ENCODE measurements around the gene SLC6A6. TPM values are rescaled to one million over a fixed set of nuclear protein-coding genes. Genes with fewer than 3 reads are reported as not detected.

SLC6A6 gene
- total and polyA plus RNA-seq, 8 donors = 2.1 to 11.6 (median 3.4) TPM

DNA sequence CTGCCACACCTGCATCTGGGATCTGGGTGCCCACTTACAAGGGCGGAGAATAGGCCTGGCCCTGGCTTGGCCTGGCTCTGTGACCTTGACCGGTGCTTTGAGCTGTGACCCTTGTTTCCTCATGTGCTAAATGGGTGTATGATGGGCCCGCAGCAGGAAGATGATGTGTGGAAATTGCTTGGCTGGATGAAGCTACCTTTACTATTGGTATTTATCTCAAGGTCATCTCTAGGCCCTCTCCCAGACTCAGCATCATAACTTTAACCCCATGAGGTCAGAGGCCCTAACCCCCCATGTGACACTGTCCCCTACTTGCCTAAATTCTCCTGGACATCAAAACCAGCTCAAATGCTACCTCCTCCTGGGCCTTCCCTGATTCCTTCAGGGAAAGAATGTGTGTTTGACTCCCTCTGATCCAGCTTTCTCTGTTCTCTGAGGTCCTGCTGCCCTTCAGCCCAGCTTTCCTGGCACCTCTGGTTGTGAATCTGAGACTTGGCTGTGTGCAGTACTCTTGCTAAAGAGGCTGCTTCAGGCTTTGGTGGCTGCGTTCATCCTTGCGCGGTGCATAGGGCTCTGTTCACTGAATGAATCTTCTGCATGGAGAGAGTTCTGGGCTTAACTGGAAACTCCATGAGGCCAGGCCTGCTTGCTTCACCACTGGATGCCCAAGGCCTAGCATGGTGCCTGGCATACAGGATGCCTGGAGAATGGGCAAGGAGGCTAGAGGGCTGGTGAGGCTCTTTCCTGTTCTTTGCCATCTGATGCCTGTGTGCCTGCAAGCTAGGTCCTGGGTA, 25.2 kb upstream of the SLC6A6 start:
- no peaks in the 10 kb centered on the region for H3K9me3 ChIP-seq
- no peak overlapping the region for H3K4me3 ChIP-seq
- FAIRE-seq (no peak), DNase-seq (no peak), ATAC-seq (no peak)
- intact Hi-C loops (cut with DNase I) = no loop called here
- H3K36me3 ChIP-seq = no peaks in the 10 kb centered on the region
- H3K27ac ChIP-seq = no peak overlapping the region
- TF ChIP-seq, protein P1, sequence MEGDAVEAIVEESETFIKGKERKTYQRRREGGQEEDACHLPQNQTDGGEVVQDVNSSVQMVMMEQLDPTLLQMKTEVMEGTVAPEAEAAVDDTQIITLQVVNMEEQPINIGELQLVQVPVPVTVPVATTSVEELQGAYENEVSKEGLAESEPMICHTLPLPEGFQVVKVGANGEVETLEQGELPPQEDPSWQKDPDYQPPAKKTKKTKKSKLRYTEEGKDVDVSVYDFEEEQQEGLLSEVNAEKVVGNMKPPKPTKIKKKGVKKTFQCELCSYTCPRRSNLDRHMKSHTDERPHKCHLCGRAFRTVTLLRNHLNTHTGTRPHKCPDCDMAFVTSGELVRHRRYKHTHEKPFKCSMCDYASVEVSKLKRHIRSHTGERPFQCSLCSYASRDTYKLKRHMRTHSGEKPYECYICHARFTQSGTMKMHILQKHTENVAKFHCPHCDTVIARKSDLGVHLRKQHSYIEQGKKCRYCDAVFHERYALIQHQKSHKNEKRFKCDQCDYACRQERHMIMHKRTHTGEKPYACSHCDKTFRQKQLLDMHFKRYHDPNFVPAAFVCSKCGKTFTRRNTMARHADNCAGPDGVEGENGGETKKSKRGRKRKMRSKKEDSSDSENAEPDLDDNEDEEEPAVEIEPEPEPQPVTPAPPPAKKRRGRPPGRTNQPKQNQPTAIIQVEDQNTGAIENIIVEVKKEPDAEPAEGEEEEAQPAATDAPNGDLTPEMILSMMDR (IDR thresholded peaks at IDR 0.05) = no peak
- no peaks in the 10 kb centered on the region for H3K27me3 ChIP-seq
- no peaks in the 10 kb centered on the region for H3K4me1 ChIP-seq
- WGBS, 2 donors = 85 to 89% methylated on average over 6 of the region's 6 CpGs

DNA sequence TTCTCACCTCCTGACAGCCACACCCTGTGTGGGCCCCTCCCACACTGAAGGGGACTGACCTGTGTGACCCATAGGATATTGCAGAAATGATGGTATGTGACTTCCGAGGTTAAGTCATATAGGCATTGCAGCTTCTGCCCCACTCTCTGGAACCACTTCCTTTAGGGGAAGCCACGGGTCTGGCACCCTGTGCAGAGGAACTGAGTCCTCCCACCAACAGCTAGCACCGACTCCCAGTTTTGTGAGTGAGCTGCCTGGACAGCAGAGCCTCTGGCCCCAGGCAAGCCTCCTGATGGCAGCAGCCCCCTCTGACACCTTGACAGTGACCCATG, 24.6 kb upstream of the SLC6A6 start:
- no peak for DNase-seq
- peak in 3 of 4 donors; percentile 41 to 83 (median 63) for ATAC-seq
- Histone ChIP-seq H3K9me3 (no peaks in the 10 kb centered on the region), H3K4me1 (no peaks in the 10 kb centered on the region), H3K36me3 (no peaks in the 10 kb centered on the region), H3K4me3 (no peak overlapping the region), H3K27me3 (no peaks in the 10 kb centered on the region), H3K27ac (no peak overlapping the region)
- TF ChIP-seq, protein P1 (IDR thresholded peaks at IDR 0.05) = no peak
- intact Hi-C loops (cut with DNase I) = no loop called here
- no peak for FAIRE-seq
- 75 to 78% methylated on average over 3 of the region's 3 CpGs for WGBS, 2 donors

DNA sequence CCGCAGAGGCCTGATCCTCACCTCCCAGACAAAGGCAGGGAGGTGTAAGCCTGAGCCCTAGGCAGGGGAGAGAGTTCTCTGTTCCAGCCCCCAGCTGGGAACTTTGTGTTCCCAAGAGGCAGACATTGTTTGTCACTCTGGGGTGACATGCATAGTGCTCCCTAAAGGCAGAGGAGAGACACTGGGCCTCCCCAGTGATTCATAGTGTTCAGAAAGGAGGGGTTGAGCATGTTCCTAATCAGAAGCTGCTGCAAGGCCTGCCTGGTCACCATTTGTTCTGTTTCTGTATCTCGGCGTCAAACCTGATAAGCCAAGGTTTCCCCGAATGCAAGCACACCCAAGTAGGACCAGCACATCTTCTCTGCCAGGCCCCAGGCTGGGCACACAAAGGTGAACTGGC, 24.0 kb upstream of the SLC6A6 start:
- no peaks in the 10 kb centered on the region for H3K36me3 ChIP-seq
- ATAC-seq = no peak
- no peak for DNase-seq
- no peak overlapping the region for H3K27ac ChIP-seq
- no peaks in the 10 kb centered on the region for H3K9me3 ChIP-seq
- 82 to 87% methylated on average over 4 of the region's 4 CpGs for WGBS, 2 donors
- H3K27me3 ChIP-seq = no peaks in the 10 kb centered on the region
- TF ChIP-seq, protein P1 (IDR thresholded peaks at IDR 0.05) = no peak
- intact Hi-C loops (cut with DNase I) = no loop called here
- H3K4me1 ChIP-seq = no peaks in the 10 kb centered on the region
- FAIRE-seq = no peak
- no peak overlapping the region for H3K4me3 ChIP-seq

DNA sequence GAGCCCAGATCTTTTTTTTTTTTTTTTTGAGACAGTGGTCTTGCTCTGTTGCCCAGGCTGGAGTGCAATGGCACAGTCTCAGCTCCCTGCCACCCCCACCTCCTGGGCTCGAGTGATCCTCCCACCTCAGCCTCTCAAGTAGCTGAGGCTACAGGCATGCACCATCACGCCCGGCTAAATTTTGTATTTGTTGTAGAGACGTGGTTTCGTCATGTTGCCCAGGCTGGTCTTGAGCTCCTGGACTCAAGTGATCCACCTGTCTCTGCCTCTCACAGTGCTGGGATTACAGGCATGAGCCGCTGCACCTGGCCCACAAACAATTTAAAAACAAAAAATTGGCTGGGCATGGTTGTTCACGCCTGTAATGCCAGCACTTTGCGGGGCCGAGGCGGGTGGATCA, 22.6 kb upstream of the SLC6A6 start:
- FAIRE-seq (no peak), ATAC-seq (no peak), DNase-seq (no peak)
- Histone ChIP-seq H3K36me3 (no peaks in the 10 kb centered on the region), H3K27me3 (no peaks in the 10 kb centered on the region), H3K4me1 (no peaks in the 10 kb centered on the region), H3K9me3 (no peaks in the 10 kb centered on the region), H3K4me3 (no peak overlapping the region), H3K27ac (no peak overlapping the region)
- intact Hi-C loops (cut with DNase I) = no loop called here
- WGBS, 2 donors = 82 to 85% methylated on average over 10 of the region's 10 CpGs
- TF ChIP-seq, protein P1 (IDR thresholded peaks at IDR 0.05) = no peak

DNA sequence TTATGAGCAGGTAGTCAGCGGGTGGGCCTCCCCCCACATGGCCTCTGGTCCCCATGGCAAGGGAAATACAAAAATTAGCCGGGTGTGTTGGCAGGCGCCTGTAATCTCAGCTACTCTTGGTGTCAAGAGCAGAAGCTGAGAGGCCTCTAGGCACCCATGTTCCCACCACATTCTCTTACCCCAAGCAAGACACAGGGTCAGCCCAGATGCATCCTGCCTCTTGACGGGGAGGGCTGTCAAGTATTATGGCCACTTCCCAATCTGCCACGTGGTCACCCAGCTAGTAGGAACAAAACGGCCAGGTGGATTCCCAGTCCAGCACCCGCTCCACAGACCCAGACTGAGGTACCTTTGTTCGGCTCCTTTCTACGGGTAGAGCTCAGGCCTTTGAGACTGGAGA, 16.2 kb upstream of the SLC6A6 start:
- no peak for ATAC-seq
- H3K27ac ChIP-seq = no peak overlapping the region
- no peaks in the 10 kb centered on the region for H3K4me1 ChIP-seq
- TF ChIP-seq, protein P1 (IDR thresholded peaks at IDR 0.05) = no peak
- H3K9me3 ChIP-seq = no peaks in the 10 kb centered on the region
- no peaks in the 10 kb centered on the region for H3K27me3 ChIP-seq
- DNase-seq = no peak
- intact Hi-C loops (cut with DNase I) = no loop called here
- FAIRE-seq = no peak
- no peak overlapping the region for H3K4me3 ChIP-seq
- no peaks in the 10 kb centered on the region for H3K36me3 ChIP-seq
- 76 to 79% methylated on average over 9 of the region's 9 CpGs for WGBS, 2 donors

All from pancreas (tissue), 10 donors.